ENCODE results near the gene CBX3.

GRCh38 chr7:26187380-26188205 is 14.0 kb upstream of the CBX3 start:
- TF ChIP-seq RXRA (IDR thresholded peaks at IDR 0.05) (no peak), MAX (IDR thresholded peaks at IDR 0.05) (no peak), FOXA1 (IDR thresholded peaks at IDR 0.05) (no peak), CTCF (IDR thresholded peaks at IDR 0.05; ENCODE audit: low read depth, low read length, missing input control) (no peak), RAD21 (IDR thresholded peaks at IDR 0.05) (no peak), JUND (IDR thresholded peaks at IDR 0.05) (no peak), REST (IDR thresholded peaks at IDR 0.05) (no peak), EGR1 (IDR thresholded peaks at IDR 0.05; ENCODE audit: low read depth in 2 of 2) (no peak), YY1 (IDR thresholded peaks at IDR 0.05) (no peak)
